Measurements from ENCODE around the gene APP. TPM values are rescaled to one million over a fixed set of nuclear protein-coding genes. Genes with fewer than 3 reads are reported as not detected.
A peak's percentile ranks its signal among the peaks of the same experiment; 100 is the strongest.

APP gene
- total RNA-seq, 2 donors from 2014 or later = 460 to 557 TPM

- Mint-ChIP-seq H3K9me3 (no peaks in the 10 kb centered on the region), H3K27me3 (ENCODE audit: insufficient read depth) (no peaks in the 10 kb centered on the region), H3K27ac (no peak overlapping the region), H3K4me3 (no peak overlapping the region), H3K36me3 (ENCODE audit: low read depth) (peaks cover 34% of the 10 kb centered on the region), H3K4me1 (peaks cover 49% of the 10 kb centered on the region)
- Histone ChIP-seq H3K9ac (ENCODE audit: extremely low read depth, low read length, poor library complexity, severe bottlenecking) (no peak overlapping the region), H3K4me3 (ENCODE audit: low read length) (no peak overlapping the region), H3K27ac (ENCODE audit: low read depth, low read length) (no peak overlapping the region), H3K36me3 (ENCODE audit: control insufficient read depth, insufficient read depth, low read length) (peaks cover 64% of the 10 kb centered on the region), H3K9me3 (ENCODE audit: control insufficient read depth, low read length) (peaks cover 7% of the 10 kb centered on the region), H3K4me1 (ENCODE audit: control insufficient read depth, insufficient read depth, low read length) (peaks cover 16% of the 10 kb centered on the region), H3K27me3 (ENCODE audit: control insufficient read depth, insufficient read depth, low read length, poor library complexity, severe bottlenecking) (no peaks in the 10 kb centered on the region)
- TF ChIP-seq CTCF (conservative IDR thresholded peaks at IDR 0.05) = no peak
- no peak for DNase-seq
- 100% methylated on average over 1 of the region's 1 CpG; no CpG with 5 or more reads in 1 of the 2 experiments for WGBS, 2 experiments (ENCODE audit: insufficient coverage in 1 of 2, insufficient read length in 1 of 2)
Measured at GRCh38 chr21:26146681-26147080, 23.9 kb downstream of the APP start.

- H3K9ac ChIP-seq (ENCODE audit: extremely low read depth, low read length, poor library complexity, severe bottlenecking) = no peak overlapping the region
- H3K36me3 ChIP-seq (ENCODE audit: control insufficient read depth, insufficient read depth, low read length) = peaks cover 80% of the 10 kb centered on the region
- peaks cover 16% of the 10 kb centered on the region for H3K4me1 ChIP-seq (ENCODE audit: control insufficient read depth, insufficient read depth, low read length)
- 94 to 100% methylated on average over 1 to 4 of the region's 4 CpGs for WGBS, 2 experiments (ENCODE audit: insufficient coverage in 1 of 2, insufficient read length in 1 of 2)
- H3K27me3 Mint-ChIP-seq (ENCODE audit: insufficient read depth) = no peaks in the 10 kb centered on the region
- peaks cover 35% of the 10 kb centered on the region for H3K4me1 Mint-ChIP-seq
- H3K36me3 Mint-ChIP-seq (ENCODE audit: low read depth) = peaks cover 52% of the 10 kb centered on the region
- H3K27ac Mint-ChIP-seq = no peak overlapping the region
- H3K27me3 ChIP-seq (ENCODE audit: control insufficient read depth, insufficient read depth, low read length, poor library complexity, severe bottlenecking) = no peaks in the 10 kb centered on the region
- no peak for DNase-seq
- no peak for TF ChIP-seq CTCF (conservative IDR thresholded peaks at IDR 0.05)
- no peaks in the 10 kb centered on the region for H3K9me3 Mint-ChIP-seq
- H3K4me3 Mint-ChIP-seq = no peak overlapping the region
- H3K27ac ChIP-seq (ENCODE audit: low read depth, low read length) = no peak overlapping the region
- H3K4me3 ChIP-seq (ENCODE audit: low read length) = no peak overlapping the region
- H3K9me3 ChIP-seq (ENCODE audit: control insufficient read depth, low read length) = no peaks in the 10 kb centered on the region
Measured at GRCh38 chr21:26144031-26144430, 26.5 kb downstream of the APP start.

- TF ChIP-seq CTCF (conservative IDR thresholded peaks at IDR 0.05) = no peak
- Histone ChIP-seq H3K27ac (ENCODE audit: low read depth, low read length) (no peak overlapping the region), H3K9me3 (ENCODE audit: control insufficient read depth, low read length) (no peaks in the 10 kb centered on the region), H3K4me1 (ENCODE audit: control insufficient read depth, insufficient read depth, low read length) (peaks cover 6% of the 10 kb centered on the region), H3K36me3 (ENCODE audit: control insufficient read depth, insufficient read depth, low read length) (peaks cover 73% of the 10 kb centered on the region), H3K4me3 (ENCODE audit: low read length) (no peak overlapping the region), H3K27me3 (ENCODE audit: control insufficient read depth, insufficient read depth, low read length, poor library complexity, severe bottlenecking) (no peaks in the 10 kb centered on the region), H3K9ac (ENCODE audit: extremely low read depth, low read length, poor library complexity, severe bottlenecking) (no peak overlapping the region)
- Mint-ChIP-seq H3K27me3 (ENCODE audit: insufficient read depth) (no peaks in the 10 kb centered on the region), H3K4me3 (no peak overlapping the region), H3K4me1 (peaks cover 27% of the 10 kb centered on the region), H3K36me3 (ENCODE audit: low read depth) (peaks cover 53% of the 10 kb centered on the region), H3K27ac (peak overlapping the region; percentile 27), H3K9me3 (no peaks in the 10 kb centered on the region)
- 93 to 94% methylated on average over 4 to 5 of the region's 5 CpGs for WGBS, 2 experiments (ENCODE audit: insufficient coverage in 1 of 2, insufficient read length in 1 of 2)
- DNase-seq = no peak
Measured at GRCh38 chr21:26142363-26142762, 28.2 kb downstream of the APP start.

All from endodermal cell (in vitro differentiated cells).